ENCODE data around the gene ARAP3.

- TF ChIP-seq, protein P1, sequence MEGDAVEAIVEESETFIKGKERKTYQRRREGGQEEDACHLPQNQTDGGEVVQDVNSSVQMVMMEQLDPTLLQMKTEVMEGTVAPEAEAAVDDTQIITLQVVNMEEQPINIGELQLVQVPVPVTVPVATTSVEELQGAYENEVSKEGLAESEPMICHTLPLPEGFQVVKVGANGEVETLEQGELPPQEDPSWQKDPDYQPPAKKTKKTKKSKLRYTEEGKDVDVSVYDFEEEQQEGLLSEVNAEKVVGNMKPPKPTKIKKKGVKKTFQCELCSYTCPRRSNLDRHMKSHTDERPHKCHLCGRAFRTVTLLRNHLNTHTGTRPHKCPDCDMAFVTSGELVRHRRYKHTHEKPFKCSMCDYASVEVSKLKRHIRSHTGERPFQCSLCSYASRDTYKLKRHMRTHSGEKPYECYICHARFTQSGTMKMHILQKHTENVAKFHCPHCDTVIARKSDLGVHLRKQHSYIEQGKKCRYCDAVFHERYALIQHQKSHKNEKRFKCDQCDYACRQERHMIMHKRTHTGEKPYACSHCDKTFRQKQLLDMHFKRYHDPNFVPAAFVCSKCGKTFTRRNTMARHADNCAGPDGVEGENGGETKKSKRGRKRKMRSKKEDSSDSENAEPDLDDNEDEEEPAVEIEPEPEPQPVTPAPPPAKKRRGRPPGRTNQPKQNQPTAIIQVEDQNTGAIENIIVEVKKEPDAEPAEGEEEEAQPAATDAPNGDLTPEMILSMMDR (conservative IDR thresholded peaks at IDR 0.05 in 1 of 2, IDR thresholded peaks at IDR 0.05 in 1 of 2; ENCODE audit: extremely low read depth in 1 of 2, insufficient read depth in 1 of 2, low read depth in 1 of 2, low read length in 2 of 2), result no peak
- no peak for TF ChIP-seq EZH2 (IDR thresholded peaks at IDR 0.05; ENCODE audit: borderline replicate concordance, low read length)
Measured at GRCh38 chr5:141680178-141680577, 1.9 kb downstream of the ARAP3 start.

Data from mammary epithelial cell (primary cell).